Calu3 (cell line): ENCODE results near the gene CYFIP1. TPM values are rescaled to one million over a fixed set of nuclear protein-coding genes. Genes with fewer than 3 reads are reported as not detected.

Source experiments
- BruUV-seq: library from RNA; stranded (reverse); fragments of 400-500 nt; replicated peaks from 2 replicates; lab custom pipeline; 2021; lab: Mats Ljungman, UMichigan
- CTCF ChIA-PET: fragments of 300-600 bp; sonication (Branson Sonifier 250); formaldehyde crosslinking; loops from one replicate; lab custom pipeline; 2022; ENCODE audit warnings: antibody characterized with exemption; lab: Charles Lee
- DNase-seq: peaks from one replicate; pipeline ENCODE4 v3.0.0; 2022
- H3K27ac Mint-ChIP-seq: one replicate; pipeline ENCODE4 v1.8.0; 2022; ENCODE audit warnings: mixed read lengths; ENCODE audit not compliant: unreplicated experiment
- H3K27me3 Mint-ChIP-seq: one replicate; pipeline ENCODE4 v1.8.0; 2022; ENCODE audit warnings: mixed read lengths; ENCODE audit not compliant: unreplicated experiment
- H3K36me3 Mint-ChIP-seq: one replicate; pipeline ENCODE4 v1.8.0; 2022; ENCODE audit warnings: mild to moderate bottlenecking, moderate library complexity, mixed read lengths; ENCODE audit not compliant: insufficient read depth, unreplicated experiment
- H3K4me1 Mint-ChIP-seq: one replicate; pipeline ENCODE4 v1.8.0; 2022; ENCODE audit warnings: mild to moderate bottlenecking, low read depth, mixed read lengths; ENCODE audit not compliant: unreplicated experiment
- H3K4me3 Mint-ChIP-seq: one replicate; pipeline ENCODE4 v1.8.0; 2022; ENCODE audit warnings: mild to moderate bottlenecking, low read depth, moderate library complexity, mixed read lengths; ENCODE audit not compliant: unreplicated experiment
- H3K9me3 Mint-ChIP-seq: one replicate; pipeline ENCODE4 v1.8.0; 2022; ENCODE audit warnings: low read depth, mixed read lengths; ENCODE audit not compliant: unreplicated experiment
- CTCF ChIP-seq: fragments of 200-600 bp; IDR thresholded peaks from one replicate; pipeline ENCODE4 v1.8.0; 2022; ENCODE audit warnings: antibody characterized with exemption; ENCODE audit not compliant: unreplicated experiment
- intact Hi-C: fragments of 100-400 bp; cut with micrococcal nuclease; formaldehyde crosslinking; loops from one replicate; pipeline ENCODE4 v1.10.0; 2022; ENCODE audit not compliant: unreplicated experiment
- total RNA-seq: library from RNA; stranded (reverse); gene quantifications from 2 replicates; pipeline ENCODE4 v1.2.3, GENCODE V29; 2022

CYFIP1 gene
- total RNA-seq, 1 experiment from 2014 or later, result 60.1 TPM

DNA sequence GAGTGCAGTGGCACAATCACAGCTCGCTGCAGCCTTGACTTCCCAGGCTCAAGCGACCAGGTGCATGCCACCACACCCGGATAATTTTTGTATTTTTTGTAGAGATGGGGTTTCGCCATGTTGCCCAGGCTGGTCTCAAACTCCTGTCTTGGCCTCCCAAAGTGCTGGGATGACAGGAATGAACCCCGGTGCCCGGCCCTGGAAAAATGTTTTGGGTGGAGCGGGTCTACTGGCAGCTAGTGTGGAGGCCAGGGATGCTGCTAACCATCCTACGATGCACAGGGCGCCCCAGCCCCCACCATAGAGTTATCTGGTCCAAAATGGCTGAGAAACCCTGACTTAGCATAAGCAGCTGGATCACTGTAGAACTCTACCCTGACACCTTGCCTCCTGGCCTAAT, 106.3 kb downstream of the CYFIP1 start:
- DNase-seq, result no peak
- Mint-ChIP-seq H3K4me1 (no peaks in the 10 kb centered on the region), H3K27me3 (no peaks in the 10 kb centered on the region), H3K9me3 (no peaks in the 10 kb centered on the region), H3K36me3 (peaks cover 23% of the 10 kb centered on the region), H3K27ac (no peak overlapping the region), H3K4me3 (no peak overlapping the region)
- no peak for TF ChIP-seq CTCF
- intact Hi-C loops, result no loop called here
- no TSS peak for BruUV-seq
- CTCF ChIA-PET, result no interaction called here

- intact Hi-C loops, result no loop called here
- Mint-ChIP-seq H3K27ac (no peak overlapping the region), H3K4me3 (no peak overlapping the region), H3K9me3 (no peaks in the 10 kb centered on the region), H3K36me3 (peaks cover 24% of the 10 kb centered on the region), H3K4me1 (no peaks in the 10 kb centered on the region), H3K27me3 (no peaks in the 10 kb centered on the region)
- no peak for DNase-seq
- CTCF ChIA-PET, result no interaction called here
- no TSS peak for BruUV-seq
- no peak for TF ChIP-seq CTCF
These were observed 107.0 kb downstream of the CYFIP1 start for GRCh38 chr15:22872936-22873701.

- Mint-ChIP-seq H3K4me3 (no peak overlapping the region), H3K27me3 (no peaks in the 10 kb centered on the region), H3K4me1 (no peaks in the 10 kb centered on the region), H3K36me3 (peaks cover 24% of the 10 kb centered on the region), H3K9me3 (no peaks in the 10 kb centered on the region), H3K27ac (no peak overlapping the region)
- no peak for TF ChIP-seq CTCF
- BruUV-seq, result no TSS peak
- intact Hi-C loops, result no loop called here
- CTCF ChIA-PET, result no interaction called here
- no peak for DNase-seq
These were observed 108.6 kb downstream of the CYFIP1 start for GRCh38 chr15:22871481-22872086.

DNA sequence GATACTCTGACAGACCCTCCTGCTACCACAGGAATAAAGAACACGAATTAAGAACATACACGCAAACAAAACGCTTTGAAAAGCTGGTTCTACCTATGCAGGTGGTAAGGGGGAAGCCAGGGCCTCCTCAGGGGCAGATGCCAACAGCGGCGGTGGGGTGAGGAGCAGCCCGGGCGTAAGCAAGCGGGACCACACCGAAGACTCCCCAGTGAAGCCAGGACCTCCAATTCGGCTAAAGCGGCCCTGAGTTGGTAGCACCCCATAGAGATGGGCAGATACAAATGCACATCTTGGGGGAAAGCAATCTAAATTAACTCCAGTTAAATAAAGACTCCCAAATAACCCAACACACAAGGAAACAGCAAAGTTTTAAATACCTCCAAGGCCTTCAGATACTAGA, 109.3 kb downstream of the CYFIP1 start:
- DNase-seq, result no peak
- no TSS peak for BruUV-seq
- CTCF ChIA-PET, result no interaction called here
- TF ChIP-seq CTCF, result no peak
- H3K27me3 Mint-ChIP-seq, result no peaks in the 10 kb centered on the region
- H3K4me3 Mint-ChIP-seq, result no peak overlapping the region
- H3K27ac Mint-ChIP-seq, result no peak overlapping the region
- H3K4me1 Mint-ChIP-seq, result no peaks in the 10 kb centered on the region
- H3K36me3 Mint-ChIP-seq, result peaks cover 24% of the 10 kb centered on the region
- H3K9me3 Mint-ChIP-seq, result no peaks in the 10 kb centered on the region
- intact Hi-C loops, result no loop called here
